SH-SY5Y (cell line): ENCODE measurements around the gene ROR2.

Experiments
- GATA2 ChIP-seq: IDR thresholded peaks from 2 replicates; pipeline ENCODE4 v1.6.1; 2011; ENCODE audit warnings: mild to moderate bottlenecking, low read depth, low read length
- GATA3 ChIP-seq: IDR thresholded peaks from 2 replicates; pipeline ENCODE4 v1.6.1; 2011; ENCODE audit warnings: low read depth, mild to moderate bottlenecking, low read length, moderate library complexity

- TF ChIP-seq GATA3 (no peak), GATA2 (no peak)
Observed at GRCh38 chr9:91899219-91899563, 50.8 kb downstream of the ROR2 start.
